ENCODE data around the gene ARID5A. TPM values are rescaled to one million over a fixed set of nuclear protein-coding genes. Genes with fewer than 3 reads are reported as not detected.

The ARID5A gene
- total RNA-seq, 2 donors from 2014 or later = 152 to 231 TPM

DNA sequence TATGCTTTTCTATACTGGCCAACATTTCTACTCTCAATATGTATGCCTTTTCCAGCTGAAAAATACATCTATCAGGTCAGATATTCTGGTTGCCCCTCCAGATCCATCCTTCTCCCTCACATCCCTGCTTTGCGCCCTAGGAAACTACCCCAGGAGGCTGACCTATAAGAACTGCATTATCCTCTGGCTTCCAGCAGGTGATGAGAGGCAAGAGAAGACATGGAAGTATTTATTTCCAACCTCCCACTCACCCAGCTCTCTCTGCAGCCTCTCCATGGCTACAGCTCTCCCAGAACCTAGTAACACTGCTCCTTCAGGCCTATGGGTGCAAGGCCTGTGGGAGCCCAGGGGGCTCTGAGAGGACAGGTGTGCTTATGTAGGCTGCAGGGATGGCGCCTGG, 42.9 kb downstream of the ARID5A start:
- H3K4me1 ChIP-seq (ENCODE audit: control insufficient read depth in 1 of 2, low read depth in 2 of 2) = no peaks in the 10 kb centered on the region
- no peak overlapping the region for H3K4me3 ChIP-seq
- H3K9me3 ChIP-seq = no peaks in the 10 kb centered on the region
- ATAC-seq (ENCODE audit: insufficient number of reproducible peaks, low FRiP score, low read depth) (no peak), DNase-seq (ENCODE audit: low spot score) (no peak)
- H3K27ac ChIP-seq = no peak overlapping the region
- no peaks in the 10 kb centered on the region for H3K36me3 ChIP-seq
- TF ChIP-seq, protein P1, sequence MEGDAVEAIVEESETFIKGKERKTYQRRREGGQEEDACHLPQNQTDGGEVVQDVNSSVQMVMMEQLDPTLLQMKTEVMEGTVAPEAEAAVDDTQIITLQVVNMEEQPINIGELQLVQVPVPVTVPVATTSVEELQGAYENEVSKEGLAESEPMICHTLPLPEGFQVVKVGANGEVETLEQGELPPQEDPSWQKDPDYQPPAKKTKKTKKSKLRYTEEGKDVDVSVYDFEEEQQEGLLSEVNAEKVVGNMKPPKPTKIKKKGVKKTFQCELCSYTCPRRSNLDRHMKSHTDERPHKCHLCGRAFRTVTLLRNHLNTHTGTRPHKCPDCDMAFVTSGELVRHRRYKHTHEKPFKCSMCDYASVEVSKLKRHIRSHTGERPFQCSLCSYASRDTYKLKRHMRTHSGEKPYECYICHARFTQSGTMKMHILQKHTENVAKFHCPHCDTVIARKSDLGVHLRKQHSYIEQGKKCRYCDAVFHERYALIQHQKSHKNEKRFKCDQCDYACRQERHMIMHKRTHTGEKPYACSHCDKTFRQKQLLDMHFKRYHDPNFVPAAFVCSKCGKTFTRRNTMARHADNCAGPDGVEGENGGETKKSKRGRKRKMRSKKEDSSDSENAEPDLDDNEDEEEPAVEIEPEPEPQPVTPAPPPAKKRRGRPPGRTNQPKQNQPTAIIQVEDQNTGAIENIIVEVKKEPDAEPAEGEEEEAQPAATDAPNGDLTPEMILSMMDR (IDR thresholded peaks at IDR 0.05) = no peak
- H3K27me3 ChIP-seq (replicated peaks; ENCODE audit: insufficient read depth) = no peaks in the 10 kb centered on the region

DNA sequence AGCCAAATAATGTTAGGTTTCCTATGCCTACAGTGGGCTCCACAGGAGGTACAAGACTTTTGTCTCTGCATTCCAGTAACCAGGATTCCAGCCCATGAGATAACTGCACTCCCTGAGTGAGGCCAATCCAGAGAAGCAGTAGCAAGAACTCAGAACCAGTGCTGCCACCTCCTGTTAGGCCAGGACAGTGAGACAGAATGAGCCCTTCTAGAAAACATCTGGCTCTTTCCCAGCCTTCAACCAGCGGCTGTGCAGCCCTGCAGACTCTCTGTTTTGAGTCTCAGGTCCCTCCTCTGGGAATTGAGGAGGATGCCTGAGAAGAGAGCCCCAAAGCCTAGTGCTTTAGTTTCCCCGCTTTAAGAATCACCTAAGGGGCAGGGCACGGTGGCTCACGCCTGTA, 44.2 kb downstream of the ARID5A start:
- H3K36me3 ChIP-seq = no peaks in the 10 kb centered on the region
- no peak for ATAC-seq (ENCODE audit: insufficient number of reproducible peaks, low FRiP score, low read depth)
- no peak for DNase-seq (ENCODE audit: low spot score)
- TF ChIP-seq, protein P1 (IDR thresholded peaks at IDR 0.05) = no peak
- H3K4me1 ChIP-seq (ENCODE audit: control insufficient read depth in 1 of 2, low read depth in 2 of 2) = no peaks in the 10 kb centered on the region
- no peak overlapping the region for H3K4me3 ChIP-seq
- no peaks in the 10 kb centered on the region for H3K9me3 ChIP-seq
- no peak overlapping the region for H3K27ac ChIP-seq
- H3K27me3 ChIP-seq (replicated peaks; ENCODE audit: insufficient read depth) = no peaks in the 10 kb centered on the region

- TF ChIP-seq, protein P1 (IDR thresholded peaks at IDR 0.05) = no peak
Measured at GRCh38 chr2:96584017-96584416, 47.5 kb downstream of the ARID5A start.

GRCh38 chr2:96587843-96588242, 51.3 kb downstream of the ARID5A start:
- ATAC-seq (ENCODE audit: insufficient number of reproducible peaks, low FRiP score, low read depth) = no peak
- no peaks in the 10 kb centered on the region for H3K9me3 ChIP-seq
- TF ChIP-seq, protein P1 (IDR thresholded peaks at IDR 0.05) = no peak
- H3K27me3 ChIP-seq (replicated peaks; ENCODE audit: insufficient read depth) = no peaks in the 10 kb centered on the region
- H3K36me3 ChIP-seq = peaks cover 9% of the 10 kb centered on the region
- H3K4me3 ChIP-seq = no peak overlapping the region
- no peak overlapping the region for H3K27ac ChIP-seq
- no peaks in the 10 kb centered on the region for H3K4me1 ChIP-seq (ENCODE audit: control insufficient read depth in 1 of 2, low read depth in 2 of 2)
- DNase-seq (ENCODE audit: low spot score) = no peak

More at GRCh38 chr2:96584017-96584416, 47.5 kb downstream of the ARID5A start:
- H3K36me3 ChIP-seq = no peaks in the 10 kb centered on the region
- H3K27ac ChIP-seq = no peak overlapping the region
- no peak for DNase-seq (ENCODE audit: low spot score)
- H3K27me3 ChIP-seq (replicated peaks; ENCODE audit: insufficient read depth) = no peaks in the 10 kb centered on the region
- H3K4me1 ChIP-seq (ENCODE audit: control insufficient read depth in 1 of 2, low read depth in 2 of 2) = no peaks in the 10 kb centered on the region
- ATAC-seq (ENCODE audit: insufficient number of reproducible peaks, low FRiP score, low read depth) = no peak
- no peak overlapping the region for H3K4me3 ChIP-seq
- H3K9me3 ChIP-seq = no peaks in the 10 kb centered on the region

- Histone ChIP-seq H3K4me1 (ENCODE audit: control insufficient read depth in 1 of 2, low read depth in 2 of 2) (no peaks in the 10 kb centered on the region), H3K4me3 (no peak overlapping the region), H3K36me3 (peaks cover 33% of the 10 kb centered on the region), H3K9me3 (no peaks in the 10 kb centered on the region), H3K27me3 (replicated peaks; ENCODE audit: insufficient read depth) (no peaks in the 10 kb centered on the region), H3K27ac (no peak overlapping the region)
- no peak for DNase-seq (ENCODE audit: low spot score)
- no peak for ATAC-seq (ENCODE audit: insufficient number of reproducible peaks, low FRiP score, low read depth)
- TF ChIP-seq, protein P1 (IDR thresholded peaks at IDR 0.05) = no peak
Measured at GRCh38 chr2:96591054-96591453, 54.5 kb downstream of the ARID5A start.

Data from thoracic aorta (tissue), 2 donors.